NCI-H748 (cell line): ENCODE measurements around the gene GUK1.

Experiments
- DNase-seq: peaks from one replicate; lab custom pipeline; 2025; ENCODE audit not compliant: unreplicated experiment; lab: John Stamatoyannopoulos, UW

The GUK1 gene, protein sequence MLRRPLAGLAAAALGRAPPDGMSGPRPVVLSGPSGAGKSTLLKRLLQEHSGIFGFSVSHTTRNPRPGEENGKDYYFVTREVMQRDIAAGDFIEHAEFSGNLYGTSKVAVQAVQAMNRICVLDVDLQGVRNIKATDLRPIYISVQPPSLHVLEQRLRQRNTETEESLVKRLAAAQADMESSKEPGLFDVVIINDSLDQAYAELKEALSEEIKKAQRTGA

DNA sequence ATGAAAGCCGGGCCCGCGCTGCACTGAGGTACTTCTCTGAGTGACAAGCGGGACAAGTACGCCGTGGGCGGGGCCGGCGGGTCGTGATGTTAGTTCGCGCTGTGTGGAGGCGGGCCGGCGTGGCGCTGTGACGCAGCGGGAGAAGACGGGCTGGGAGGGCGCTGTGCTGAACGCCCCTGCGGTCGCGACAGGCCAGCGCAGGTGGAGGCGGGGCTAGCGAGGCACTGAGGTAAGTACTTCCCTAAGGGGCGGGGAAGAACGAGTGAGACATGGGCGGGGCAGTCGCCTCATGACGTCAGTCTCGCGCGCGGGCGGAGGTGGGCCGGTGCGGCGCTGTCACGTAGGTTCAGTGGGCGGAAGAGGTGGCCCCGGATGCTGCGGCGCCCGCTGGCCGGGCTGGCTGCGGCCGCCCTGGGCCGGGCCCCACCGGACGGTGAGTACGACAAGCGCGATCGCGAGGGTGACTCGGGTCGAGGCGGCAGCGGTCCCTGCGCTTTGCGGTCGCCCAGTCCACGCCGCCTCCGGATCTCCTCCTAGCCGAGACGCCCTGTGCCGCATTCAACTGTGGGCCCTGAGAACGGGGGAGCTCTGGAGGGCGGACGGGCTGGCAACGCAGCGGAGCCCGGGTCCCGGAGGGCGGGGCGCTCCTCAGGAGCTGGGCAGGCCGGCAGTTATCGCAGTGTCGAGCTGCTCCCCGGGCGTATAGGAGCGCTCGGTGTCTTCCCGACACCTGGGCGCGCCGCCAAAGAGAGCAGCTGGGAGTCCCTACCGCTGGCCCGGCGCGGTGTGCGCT, at the start of gene GUK1:
GUK1 (plus strand) TSS at position 349 of the 793 bp plus-strand sequence; CDS start at position 373, 24 bp downstream.
- peak; percentile 97 for DNase-seq

DNA sequence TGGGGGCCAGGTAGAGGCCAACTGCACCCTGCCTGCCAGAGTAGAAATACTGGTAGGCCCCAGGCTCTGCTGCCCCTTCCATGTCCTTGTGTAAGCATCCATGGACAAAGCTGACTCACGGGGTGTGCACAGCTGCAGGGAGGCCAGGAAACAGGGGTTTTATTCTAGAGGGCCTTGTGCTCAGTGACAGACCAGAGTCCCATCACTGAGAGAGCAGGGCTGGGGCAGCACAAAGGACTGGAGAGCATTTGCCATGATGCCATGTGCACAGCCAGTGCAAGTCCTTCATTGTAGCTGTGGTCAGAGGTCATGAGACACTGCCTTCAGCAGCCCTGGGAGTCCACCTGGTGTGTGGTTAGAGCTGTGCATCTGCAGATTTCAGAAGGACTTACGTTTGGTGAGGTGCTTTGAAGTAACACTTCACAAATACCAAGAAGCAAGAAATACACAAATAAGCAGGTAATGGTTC, 49.4 kb upstream of the GUK1 start:
- DNase-seq, result no peak

DNA sequence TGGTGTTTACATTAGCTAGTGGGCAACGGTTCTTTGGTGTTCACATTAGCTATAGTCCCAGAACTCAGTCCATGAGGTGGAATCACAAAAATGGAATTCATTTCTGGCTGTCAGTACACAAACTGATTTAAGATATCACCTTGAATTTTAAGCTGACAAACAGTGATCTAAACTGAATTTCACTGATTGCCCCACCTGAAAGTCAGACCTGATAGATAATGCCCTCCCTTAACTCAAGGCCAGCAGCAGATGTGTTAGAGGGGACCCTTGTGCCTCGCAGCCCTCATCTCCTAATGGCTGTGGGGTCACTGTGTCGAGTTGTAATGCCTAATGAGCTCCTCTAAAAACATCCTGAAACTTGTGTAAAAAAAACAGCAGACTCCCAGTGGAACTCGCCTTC, 49.0 kb upstream of the GUK1 start:
- DNase-seq, result no peak

DNA sequence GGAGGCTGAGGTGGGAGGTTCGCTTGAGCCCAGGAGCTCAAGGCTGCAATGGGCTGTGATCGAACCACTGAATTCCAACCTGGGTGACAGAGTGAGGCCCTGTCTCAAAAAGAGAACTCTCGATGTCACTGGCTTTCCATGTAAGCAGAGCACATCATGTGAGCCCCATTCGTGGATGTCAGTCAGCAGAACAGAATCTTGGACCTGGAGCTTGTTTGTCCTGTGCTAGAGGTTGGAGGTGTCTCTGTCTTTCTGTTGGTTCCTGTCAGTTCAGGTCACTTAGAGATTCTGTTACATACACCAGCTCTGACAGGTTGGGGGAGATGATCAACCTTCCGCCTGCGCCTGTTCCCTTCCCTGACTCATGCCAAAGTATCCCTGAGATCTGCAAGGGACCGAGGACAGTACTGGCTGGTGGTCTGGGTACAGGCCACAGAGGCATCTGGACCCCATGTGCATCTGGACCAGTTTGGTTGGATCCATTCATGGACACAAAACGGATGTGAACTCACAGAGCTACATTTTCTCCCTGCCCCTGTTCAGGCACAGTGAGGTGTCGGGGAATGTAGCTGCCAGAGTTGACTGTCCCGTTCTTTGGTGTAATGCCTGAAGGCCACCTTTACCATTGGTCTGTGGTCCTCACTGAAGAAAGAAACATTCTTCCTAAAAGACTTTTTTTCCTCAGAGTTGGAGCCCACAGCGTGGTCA, 47.6 kb upstream of the GUK1 start:
- no peak for DNase-seq

DNA sequence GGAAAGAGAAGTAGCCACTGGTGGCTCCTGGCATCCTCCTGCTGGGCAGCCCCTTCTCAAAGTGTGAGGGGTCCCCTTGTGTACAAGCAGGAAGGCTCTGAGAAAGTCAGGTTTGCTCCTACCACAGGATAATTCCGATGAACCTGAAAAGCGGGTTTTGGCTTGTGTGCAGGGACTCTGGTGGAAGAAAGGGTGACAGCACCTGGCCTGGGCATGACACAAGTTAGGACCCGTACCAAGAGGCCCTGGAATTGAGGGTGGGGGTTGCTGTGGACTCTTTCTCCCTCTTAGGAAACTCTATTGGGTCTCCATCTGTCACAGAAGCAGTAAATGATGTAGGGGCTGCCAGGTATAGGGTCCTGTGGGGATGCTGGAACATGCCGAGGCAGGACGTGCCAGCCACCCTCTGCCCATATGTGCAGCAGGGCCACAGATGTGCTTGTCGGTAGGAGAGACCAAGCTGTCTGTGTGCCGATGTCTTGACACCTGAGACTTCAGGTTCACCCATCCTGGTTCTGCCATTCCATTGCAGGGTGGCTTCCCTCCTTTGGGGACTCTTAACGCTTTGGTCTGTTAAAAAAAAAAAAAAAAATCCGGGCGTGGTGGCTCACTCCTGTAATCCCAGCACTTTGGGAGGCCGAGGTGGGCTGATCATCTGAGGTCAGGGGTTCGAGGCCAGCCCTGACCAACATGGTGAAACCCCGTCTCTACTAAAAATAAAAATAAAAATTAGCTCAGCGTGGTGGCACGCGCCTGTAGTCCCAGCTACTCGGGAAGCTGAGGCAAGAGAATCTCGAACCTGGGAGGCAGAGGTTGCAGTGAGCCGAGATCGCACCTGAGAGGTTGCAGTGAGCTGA, 46.8 kb upstream of the GUK1 start:
- no peak for DNase-seq

GRCh38 chr1:228094432-228095016, 45.6 kb upstream of the GUK1 start:
- no peak for DNase-seq

- no peak for DNase-seq
These were observed 44.9 kb upstream of the GUK1 start for GRCh38 chr1:228095161-228095560.

GRCh38 chr1:228095938-228096337, 44.1 kb upstream of the GUK1 start:
- DNase-seq, result no peak

DNA sequence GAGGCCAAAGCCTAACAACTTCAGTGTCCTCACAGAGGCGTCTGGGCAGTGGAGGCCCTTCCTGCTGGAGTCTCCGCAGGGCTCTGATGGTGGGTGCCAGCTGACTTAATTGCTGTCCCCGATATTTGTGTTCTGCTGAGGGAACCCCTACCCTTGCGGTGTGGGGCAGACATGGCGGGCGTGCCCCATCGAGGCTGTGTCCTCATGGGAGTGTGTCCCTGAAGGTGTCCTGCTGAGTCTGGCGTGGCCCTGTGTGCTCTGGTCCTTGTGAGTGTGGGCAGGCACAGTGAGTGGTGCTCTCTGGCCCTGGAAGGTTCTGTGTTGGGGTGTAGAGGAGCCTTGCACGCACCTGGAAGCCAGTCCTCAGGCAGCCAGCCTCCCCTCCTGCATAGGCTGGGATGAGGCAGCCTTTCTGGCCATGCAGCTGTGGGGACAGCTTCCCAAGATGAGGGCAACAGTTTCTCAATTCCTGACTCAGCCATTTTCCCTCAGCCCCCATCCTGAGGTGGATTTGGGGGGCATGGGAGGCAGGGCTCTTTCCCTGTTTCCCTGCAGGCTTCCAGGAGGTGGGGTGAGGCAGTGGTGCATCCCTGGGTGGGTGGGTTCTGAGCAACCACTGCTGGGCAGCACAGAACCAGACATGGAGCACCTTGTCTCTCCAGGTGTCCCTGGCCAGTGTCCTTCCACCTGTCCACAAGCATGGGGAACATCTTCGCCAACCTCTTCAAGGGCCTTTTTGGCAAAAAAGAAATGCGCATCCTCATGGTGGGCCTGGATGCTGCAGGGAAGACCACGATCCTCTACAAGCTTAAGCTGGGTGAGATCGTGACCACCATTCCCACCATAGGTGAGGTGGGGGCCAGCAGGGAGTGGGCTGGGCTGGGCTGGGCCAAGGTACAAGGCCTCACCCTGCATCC, 43.4 kb upstream of the GUK1 start:
- DNase-seq, result no peak

DNA sequence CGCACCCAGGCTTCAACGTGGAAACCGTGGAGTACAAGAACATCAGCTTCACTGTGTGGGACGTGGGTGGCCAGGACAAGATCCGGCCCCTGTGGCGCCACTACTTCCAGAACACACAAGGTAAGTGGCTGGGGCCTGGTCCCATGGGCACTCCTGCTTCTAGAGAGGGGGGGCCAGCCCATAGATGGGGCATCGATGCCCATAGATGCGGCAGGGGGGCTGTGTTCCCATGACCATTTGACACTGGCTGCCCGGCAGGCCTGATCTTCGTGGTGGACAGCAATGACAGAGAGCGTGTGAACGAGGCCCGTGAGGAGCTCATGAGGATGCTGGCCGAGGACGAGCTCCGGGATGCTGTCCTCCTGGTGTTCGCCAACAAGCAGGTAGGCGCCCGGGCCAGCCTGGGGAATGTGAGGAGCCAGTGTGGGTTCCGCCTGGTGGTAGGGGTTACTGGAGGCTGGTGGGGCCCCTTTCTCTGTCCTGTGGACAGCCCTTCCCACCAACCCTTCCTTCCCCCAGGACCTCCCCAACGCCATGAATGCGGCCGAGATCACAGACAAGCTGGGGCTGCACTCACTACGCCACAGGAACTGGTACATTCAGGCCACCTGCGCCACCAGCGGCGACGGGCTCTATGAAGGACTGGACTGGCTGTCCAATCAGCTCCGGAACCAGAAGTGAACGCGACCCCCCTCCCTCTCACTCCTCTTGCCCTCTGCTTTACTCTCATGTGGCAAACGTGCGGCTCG, 42.6 kb upstream of the GUK1 start:
- DNase-seq, result no peak

GRCh38 chr1:228098323-228098931, 41.7 kb upstream of the GUK1 start:
- DNase-seq, result no peak

DNA sequence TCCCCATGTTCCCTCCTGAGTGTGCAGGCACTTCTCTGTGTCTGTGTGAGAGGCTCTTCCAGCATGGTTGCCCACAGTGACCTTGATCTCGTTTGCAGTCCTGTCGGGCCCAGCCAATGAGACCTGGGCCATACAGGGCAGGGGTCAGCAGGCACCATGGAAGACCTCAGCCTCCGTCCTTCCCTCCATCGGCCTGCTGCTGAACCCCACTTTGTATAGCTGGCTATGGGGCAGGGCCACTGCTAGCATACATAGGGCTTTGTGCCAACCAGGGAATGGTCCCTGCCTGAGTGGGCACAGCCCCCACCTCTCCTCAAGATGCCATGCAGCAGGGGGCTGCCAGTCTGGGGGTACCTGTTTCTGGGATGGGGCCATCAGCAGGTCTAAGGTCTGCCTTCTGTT, 40.7 kb upstream of the GUK1 start:
- DNase-seq, result no peak

- DNase-seq, result no peak
These were observed 39.1 kb upstream of the GUK1 start for GRCh38 chr1:228100822-228101613.

DNA sequence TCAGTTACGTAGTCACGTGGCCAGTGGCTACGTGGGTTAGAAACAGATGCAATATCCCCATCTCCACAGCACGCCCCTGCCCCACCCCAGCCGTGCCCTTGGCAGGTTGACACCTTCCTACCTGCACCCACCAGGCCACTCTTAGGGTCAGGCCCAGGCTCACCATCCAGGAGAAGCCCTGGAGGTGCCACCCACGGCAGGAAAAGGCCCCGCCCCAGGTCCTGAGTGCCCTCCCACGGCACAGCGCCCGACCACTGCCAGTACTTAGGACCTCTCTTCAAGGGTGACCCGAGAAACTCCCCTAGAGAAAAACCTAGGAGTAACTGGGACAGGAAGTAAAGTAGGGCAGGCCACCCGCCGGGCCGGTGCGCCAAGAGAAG, 38.5 kb upstream of the GUK1 start:
- no peak for DNase-seq

- peak; percentile 44 for DNase-seq
These were observed 37.9 kb upstream of the GUK1 start for GRCh38 chr1:228101994-228102790.

- DNase-seq, result peak; percentile 93
These were observed 37.1 kb upstream of the GUK1 start, which contains the start of gene C1orf35 for GRCh38 chr1:228102791-228103620. TSS of gene C1orf35 (minus strand) at chr1:228103325. CDS start at chr1:228103227, 98 bp downstream.
